Fibroblast of lung (primary cell): ENCODE measurements around the gene MAPK8.

ENCODE experiments used
- CTCF ChIP-seq, 2 donors: IDR thresholded peaks in 1 of 2; conservative IDR thresholded peaks in 1 of 2; 1 replicate in 1 of 2; 2 replicates in 1 of 2; pipeline ENCODE4 v1.5.1; 2011 to 2012; ENCODE audit warnings: low read length in 2 of 2, control low read depth in 1 of 2, inconsistent platforms in 1 of 2, low read depth in 1 of 2, mild to moderate bottlenecking in 1 of 2
- EZH2 ChIP-seq: IDR thresholded peaks from 2 replicates; pipeline ENCODE4 v1.5.1; 2012; ENCODE audit warnings: low read length, control low read depth, mild to moderate bottlenecking; ENCODE audit errors: missing control alignments

- no peak for TF ChIP-seq EZH2
- TF ChIP-seq CTCF (conservative IDR thresholded peaks at IDR 0.05 in 1 of 2, IDR thresholded peaks at IDR 0.05 in 1 of 2; ENCODE audit: low read depth in 1 of 2, low read length in 2 of 2): no peak
Observed at GRCh38 chr10:48271047-48271730, 35.3 kb upstream of the MAPK8 start.
